ENCODE data around the gene NCF4. TPM values are rescaled to one million over a fixed set of nuclear protein-coding genes. Genes with fewer than 3 reads are reported as not detected.
A peak's percentile ranks its signal among the peaks of the same experiment; 100 is the strongest.

NCF4 gene
- total RNA-seq, 1 experiment from 2014 or later = not detected

GRCh38 chr22:36885474-36885873, 24.7 kb downstream of the NCF4 start:
- no peak overlapping the region for H3K4me3 Mint-ChIP-seq
- H3K27ac Mint-ChIP-seq = no peak overlapping the region
- Histone ChIP-seq H2BK20ac (ENCODE audit: low read depth, low read length, poor library complexity, severe bottlenecking) (no peak overlapping the region), H4K5ac (ENCODE audit: insufficient read length, low read depth, low read length) (no peak overlapping the region), H3K4ac (ENCODE audit: low read depth, low read length) (no peak overlapping the region), H3K23ac (ENCODE audit: insufficient read length, low read depth, low read length) (no peak overlapping the region), H3K14ac (ENCODE audit: insufficient read depth, low read length) (no peak overlapping the region), H4K20me1 (ENCODE audit: control insufficient read depth, insufficient read depth, insufficient read length) (no peaks in the 10 kb centered on the region), H3K23me2 (ENCODE audit: insufficient read length, low read depth, low read length, poor library complexity, severe bottlenecking) (no peaks in the 10 kb centered on the region), H3T11ph (ENCODE audit: low read length) (no peak overlapping the region), H3K4me1 (ENCODE audit: insufficient read depth, low read length) (no peaks in the 10 kb centered on the region), H3K79me1 (ENCODE audit: insufficient read depth, low read depth, low read length, poor library complexity, severe bottlenecking) (no peaks in the 10 kb centered on the region), H3K4me2 (ENCODE audit: insufficient read depth, insufficient read length, low read length) (no peak overlapping the region), H4K91ac (ENCODE audit: insufficient read length, low read depth, low read length) (no peak overlapping the region), H3K9me3 (ENCODE audit: control insufficient read depth, low read depth, low read length) (no peaks in the 10 kb centered on the region), H3K56ac (ENCODE audit: insufficient read length, low read depth, low read length) (no peak overlapping the region), H3K18ac (ENCODE audit: insufficient read length, low read depth, low read length) (no peak overlapping the region), H3K27ac (ENCODE audit: insufficient read length, low read depth, low read length) (no peak overlapping the region), H2BK5ac (ENCODE audit: insufficient read length, low read length) (no peak overlapping the region), H2AK5ac (ENCODE audit: insufficient read length, low read length) (no peak overlapping the region), H3K27me3 (ENCODE audit: insufficient read depth, low read length) (no peaks in the 10 kb centered on the region), H2BK12ac (ENCODE audit: insufficient read length, low read depth, low read length) (no peak overlapping the region), H3K9ac (ENCODE audit: extremely low read depth, insufficient read length, low read length) (no peak overlapping the region), H2AFZ (ENCODE audit: low read length) (no peak overlapping the region), H2BK120ac (ENCODE audit: low read depth, low read length, poor library complexity, severe bottlenecking) (no peak overlapping the region), H4K8ac (replicated peaks; ENCODE audit: insufficient read length, low read depth, low read length) (no peak overlapping the region), H2BK15ac (ENCODE audit: low read depth, low read length) (no peak overlapping the region), H3K79me2 (ENCODE audit: insufficient read depth, low read length) (no peaks in the 10 kb centered on the region)
- peaks cover 21% of the 10 kb centered on the region for H3K27me3 Mint-ChIP-seq (ENCODE audit: low read depth)
- TF ChIP-seq CTCF (conservative IDR thresholded peaks at IDR 0.05) = no peak
- peak; percentile 34 for DNase-seq
- H3K9me3 Mint-ChIP-seq = peaks cover 11 to 18% of the 10 kb centered on the region in 2 experiments
- WGBS (ENCODE audit: extremely low coverage, insufficient read length, low lambda C conversion rate) = no CpG with 5 or more reads among the region's 7 CpGs
- H3K36me3 Mint-ChIP-seq (ENCODE audit: insufficient read depth in 1 of 3, low read depth in 3 of 3) = peaks cover 0 to 13% (median 2%) of the 10 kb centered on the region in 3 experiments; a peak in 4 of 7 replicates
- peaks cover 0 to 8% of the 10 kb centered on the region in 2 experiments; a peak in 2 of 4 replicates for H3K4me1 Mint-ChIP-seq
